CD4-positive, alpha-beta T cell treated with Interleukin-6 for 4 hours (primary cell): Measurements from ENCODE around the gene ROBO4.

Source experiments
- DNase-seq: peaks from one replicate; pipeline ENCODE4 v3.0.0-alpha.2; 2020; ENCODE audit warnings: mixed read lengths

ROBO4 gene

DNA sequence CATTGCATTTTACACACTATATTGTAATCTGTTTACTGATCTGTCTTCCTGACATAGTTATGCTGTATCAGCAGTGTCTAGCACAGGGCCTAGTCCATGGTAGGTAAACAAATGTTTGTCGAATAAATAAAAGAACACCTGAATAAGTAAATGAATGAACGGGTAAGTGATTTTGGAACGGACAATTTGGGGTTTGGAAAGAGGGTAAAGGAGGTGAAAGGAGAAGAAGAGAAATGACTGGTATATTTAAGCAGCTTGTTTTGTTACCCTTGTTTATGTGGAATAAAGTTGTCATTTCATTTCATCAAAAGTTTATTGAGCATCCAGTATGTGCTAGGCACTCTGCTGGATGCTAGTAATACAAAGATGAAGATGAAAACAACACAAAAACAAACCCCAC lies 21.3 kb upstream of the ROBO4 start, which contains the start of gene HEPN1:
HEPN1 (plus strand) TSS at position 301 of the 400 bp plus-strand sequence.
- no peak for DNase-seq

DNA sequence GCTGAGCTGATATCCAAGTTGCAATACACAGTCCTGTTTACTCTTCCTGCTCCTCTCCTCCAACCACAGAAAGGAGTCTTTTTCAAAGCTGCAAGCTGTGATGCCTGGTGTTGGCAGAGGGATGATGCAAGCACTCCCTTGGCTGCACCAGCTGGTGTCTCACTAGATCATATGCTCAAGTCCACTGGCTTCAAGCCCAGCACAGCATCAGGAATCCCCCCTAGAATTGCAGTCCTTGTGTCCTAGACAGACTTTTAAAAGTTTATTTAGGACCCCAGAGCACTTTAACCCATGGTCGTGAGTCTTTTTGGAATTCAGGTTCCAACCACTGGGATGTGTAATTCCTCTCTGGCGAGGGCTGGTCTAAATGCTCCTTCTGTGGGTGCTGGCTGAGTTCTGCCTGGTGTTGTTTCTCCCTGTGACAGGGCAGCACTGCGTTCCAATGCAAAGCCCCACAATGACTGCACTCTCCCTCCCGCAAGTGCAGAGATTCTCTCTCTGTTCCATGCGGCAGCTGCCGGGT lies 19.5 kb upstream of the ROBO4 start:
- no peak for DNase-seq

DNA sequence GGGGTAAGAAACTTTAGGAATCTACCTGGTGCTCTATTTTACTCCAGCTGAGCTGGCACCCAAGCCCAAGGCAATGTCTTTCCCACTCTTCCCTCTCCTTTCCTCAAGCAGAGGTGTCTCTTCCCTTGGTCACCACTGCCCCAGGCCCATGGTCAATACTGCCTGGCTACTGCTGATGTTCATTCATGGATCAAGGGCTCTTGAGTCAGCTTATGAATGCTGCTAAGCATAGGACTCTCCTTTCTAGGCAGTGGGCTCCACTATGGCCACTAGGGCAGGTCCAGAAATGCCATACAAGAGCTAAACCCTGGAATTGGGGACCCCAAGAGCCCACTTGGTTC lies 18.7 kb upstream of the ROBO4 start:
- DNase-seq: no peak

DNA sequence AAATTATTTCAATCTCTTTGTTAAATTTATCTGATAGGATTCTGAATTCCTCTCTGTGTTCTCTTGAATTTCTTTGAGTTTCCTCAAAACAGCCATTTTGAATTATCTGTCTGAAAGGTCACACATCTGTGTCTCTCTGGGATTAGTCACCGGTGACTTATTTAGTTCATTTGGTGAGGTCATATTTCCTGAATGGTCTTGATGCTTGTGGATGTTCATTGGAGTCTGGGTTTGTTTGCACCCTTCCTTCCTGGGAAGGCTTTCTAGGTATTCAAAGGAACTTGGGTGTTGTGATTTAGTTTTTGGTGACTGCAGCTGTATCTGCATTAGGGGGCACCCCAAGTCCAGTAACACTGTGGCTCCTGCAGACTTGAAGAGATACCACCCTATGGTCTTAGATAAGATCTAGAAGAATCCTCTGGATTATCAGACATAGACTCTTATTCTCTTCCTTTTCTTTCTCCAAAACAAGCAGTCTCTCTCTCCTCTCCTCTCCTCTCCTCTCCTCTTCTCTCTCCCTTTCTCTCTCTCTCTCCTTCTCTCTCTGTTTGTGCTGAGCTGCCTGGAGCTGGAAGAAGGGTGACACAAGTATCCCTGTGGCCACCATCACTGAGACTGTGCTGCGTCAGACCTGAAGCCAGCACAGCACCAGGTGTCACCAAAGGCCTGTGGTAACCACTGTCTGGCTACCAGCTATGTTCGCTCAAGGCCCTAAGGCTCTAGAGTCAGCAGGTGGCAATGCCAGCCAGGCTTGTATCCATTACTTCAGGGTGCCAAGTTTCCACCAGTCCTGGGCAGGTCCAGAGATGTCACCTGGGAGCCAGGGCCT lies 18.1 kb upstream of the ROBO4 start:
- DNase-seq: peak; percentile 24

DNA sequence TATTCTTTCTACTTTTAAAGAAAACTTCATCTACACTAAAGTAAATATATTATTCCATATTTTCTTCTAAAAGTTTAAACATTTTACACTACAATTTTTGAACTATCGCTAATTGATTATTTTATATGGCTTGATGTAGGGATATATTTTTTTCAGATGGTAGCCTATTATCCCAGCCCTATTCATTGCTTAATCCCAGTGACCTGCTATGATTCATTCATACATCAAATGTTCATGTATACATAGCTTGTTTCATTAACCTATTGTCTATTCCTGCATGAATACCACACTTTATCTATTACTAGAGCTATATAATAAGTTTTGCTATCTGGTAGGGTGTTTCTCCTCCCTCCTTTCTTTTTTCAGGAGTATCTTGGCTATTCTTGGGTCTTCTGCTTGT lies 5.0 kb upstream of the ROBO4 start:
- DNase-seq: no peak

GRCh38 chr11:124900464-124900863 lies 2.8 kb upstream of the ROBO4 start:
- no peak for DNase-seq

DNA sequence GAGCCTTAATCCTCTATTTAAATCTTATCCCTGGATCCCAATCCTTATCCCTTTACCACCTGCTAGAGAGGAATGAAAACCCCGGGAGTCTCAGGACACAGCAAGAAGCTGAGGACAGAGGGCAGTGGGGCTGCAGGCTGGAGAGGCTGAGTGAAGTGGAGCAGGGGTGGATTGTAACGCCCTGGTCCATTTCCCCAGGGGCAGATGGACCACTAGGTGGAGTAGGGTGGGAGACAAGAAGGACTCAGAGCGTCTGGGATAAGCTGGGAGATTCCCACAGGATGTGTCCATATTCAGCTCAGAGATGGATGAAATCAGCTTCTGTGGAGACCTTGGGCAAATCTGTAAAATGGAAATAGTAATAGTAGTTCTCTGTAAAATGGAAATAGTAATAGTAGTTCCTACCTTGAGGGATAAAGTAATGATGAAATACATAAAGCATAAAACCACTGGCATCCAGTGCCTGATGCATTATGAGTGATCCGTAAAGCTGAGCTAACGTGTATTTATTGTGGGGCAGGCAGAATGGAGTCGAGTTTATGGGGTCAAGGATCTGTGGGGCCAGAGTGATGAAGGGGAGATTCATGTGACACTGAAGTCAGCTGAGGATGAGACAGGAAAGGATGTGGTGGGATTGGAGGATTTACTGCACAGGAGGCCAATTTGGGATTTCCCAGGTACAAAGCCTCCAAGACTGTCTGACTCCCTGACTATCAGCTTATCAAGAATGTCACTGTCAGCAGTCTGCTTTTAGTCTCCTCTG lies 1.9 kb upstream of the ROBO4 start:
- DNase-seq: no peak

DNA sequence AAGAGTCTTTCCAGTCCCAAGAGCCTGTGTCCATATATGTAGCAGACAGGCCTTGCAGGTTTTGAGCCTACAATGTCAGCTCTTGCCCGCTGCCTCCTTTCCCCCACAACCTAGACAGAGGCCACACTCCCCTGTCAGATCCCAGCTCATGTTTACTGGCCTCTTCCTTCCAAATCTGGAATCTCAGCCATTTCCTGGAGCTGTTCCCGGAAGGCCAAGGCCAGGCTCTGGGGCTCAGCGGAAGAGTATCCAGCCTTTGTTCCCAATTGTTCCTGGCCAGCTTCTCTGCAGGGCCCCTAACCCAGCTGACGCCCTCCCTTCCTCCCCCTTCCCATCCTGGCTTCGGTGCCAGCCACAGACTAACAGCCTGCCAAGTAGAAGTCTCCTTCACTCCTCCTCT lies 1.0 kb upstream of the ROBO4 start:
- DNase-seq: no peak

- no peak for DNase-seq
These were observed 607 bp upstream of the ROBO4 start for GRCh38 chr11:124898263-124898680.

GRCh38 chr11:124896821-124897391 lies 759 bp downstream of the ROBO4 start:
- no peak for DNase-seq

- DNase-seq: no peak
These were observed 1.5 kb downstream of the ROBO4 start for GRCh38 chr11:124896071-124896750.

DNA sequence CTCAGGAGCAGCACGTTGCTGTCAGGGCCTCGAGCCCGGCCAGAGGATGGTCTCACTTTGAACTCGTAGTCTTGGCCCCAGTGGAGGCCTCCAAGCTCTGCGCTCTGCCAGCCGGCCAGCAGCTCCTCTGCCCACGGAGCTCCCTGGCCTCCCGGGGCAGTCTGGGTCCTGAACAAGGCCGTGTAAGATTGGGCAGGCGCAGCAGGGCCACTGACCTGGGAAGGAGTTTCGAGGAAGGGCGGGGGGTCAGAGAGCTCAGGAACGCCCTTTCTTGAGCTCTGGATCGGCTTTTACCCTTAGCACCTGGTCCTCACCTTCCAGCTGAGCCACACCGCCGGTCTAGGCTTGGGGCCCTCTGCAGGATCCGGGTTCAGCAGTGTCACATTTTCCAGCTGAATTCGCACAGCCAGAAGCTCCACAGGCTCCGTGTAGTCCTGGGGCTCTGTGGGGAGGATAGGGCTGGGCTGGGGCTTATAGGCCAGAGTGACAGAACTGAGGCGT lies 2.1 kb downstream of the ROBO4 start:
- DNase-seq: no peak

GRCh38 chr11:124894606-124895430 lies 2.8 kb downstream of the ROBO4 start:
- no peak for DNase-seq

DNA sequence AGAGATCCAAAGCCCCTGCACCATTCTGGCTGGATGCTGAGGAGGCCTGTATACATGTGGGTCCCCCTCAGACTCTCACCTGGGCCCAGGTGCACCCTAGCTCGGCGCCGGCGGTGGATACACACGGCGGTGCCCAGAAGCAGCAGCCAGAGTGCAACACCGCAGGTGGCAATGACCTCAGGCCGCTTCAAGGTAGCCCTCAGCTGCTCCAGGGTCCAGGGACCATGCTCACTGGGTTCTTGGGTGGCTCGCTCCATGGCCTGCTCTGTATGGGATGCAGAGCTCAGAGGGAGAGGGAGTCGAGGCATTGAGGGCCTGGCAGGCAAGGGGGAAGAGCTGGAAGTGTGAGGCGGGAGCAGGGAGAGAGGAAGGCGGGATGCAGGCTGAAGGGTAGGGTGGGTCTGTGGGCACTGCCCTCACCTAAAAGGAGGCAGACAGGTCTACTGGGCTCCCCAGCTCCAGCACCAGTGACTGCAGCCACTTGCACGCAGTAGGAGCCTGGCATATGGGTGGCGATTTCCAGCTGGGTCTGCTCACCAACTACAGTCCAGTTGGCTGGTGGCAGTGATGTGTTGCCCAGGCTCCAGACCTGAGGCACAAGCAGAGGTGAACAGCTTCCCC lies 3.8 kb downstream of the ROBO4 start:
- no peak for DNase-seq

DNA sequence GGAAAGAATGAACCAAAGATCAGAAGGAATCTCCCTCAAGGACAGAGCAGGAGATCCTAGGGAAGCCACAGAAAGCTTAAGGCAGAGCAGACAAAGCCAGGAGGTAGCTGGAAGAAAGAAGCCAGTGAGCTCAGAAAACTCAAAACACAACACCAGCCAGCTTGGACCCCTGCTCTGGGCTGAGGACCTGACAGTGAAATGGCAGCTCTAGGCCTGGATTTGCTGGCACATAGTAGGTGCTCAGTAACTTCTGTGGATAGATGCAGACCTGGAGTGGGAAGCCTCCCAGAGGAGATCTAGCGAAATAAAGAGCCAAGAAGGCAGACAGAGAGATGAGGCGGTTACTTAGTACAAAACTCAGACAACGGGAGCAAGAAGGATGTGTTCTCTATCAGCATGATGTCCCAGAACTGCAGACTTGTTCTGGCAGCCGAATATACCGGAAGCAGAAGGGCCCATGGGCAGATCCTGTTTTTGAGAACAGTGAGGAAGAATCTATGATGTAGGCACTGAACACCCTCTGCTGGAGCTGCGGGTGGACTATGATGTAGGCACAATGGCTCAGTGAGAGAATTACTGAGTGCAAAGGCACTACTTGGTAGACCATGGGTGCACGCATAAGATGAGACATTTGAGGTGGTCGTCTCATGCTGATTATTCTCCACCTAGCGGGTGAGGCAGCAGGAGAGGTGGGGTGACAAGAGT lies 4.8 kb downstream of the ROBO4 start:
- no peak for DNase-seq

DNA sequence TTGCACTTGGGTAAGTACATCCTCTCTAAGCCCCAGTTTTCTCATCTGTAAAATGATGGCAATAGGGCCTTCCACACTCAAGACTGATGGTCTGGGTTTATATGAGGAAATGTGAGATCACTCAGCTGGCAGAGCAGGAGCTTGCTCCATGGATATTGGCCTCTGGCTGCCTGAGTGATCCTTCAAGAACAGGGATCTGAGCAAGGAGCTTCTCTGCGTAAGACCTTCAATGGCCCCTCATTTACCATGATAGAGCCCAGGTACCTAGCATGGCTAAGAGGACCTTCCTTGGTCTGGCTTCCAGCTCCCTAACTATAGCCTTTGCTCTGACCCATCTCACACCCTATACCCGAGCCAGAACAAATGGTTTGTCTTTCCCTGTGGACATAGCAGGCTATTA lies 5.5 kb downstream of the ROBO4 start:
- DNase-seq: no peak

GRCh38 chr11:124891373-124891861 lies 6.2 kb downstream of the ROBO4 start:
- DNase-seq: no peak

DNA sequence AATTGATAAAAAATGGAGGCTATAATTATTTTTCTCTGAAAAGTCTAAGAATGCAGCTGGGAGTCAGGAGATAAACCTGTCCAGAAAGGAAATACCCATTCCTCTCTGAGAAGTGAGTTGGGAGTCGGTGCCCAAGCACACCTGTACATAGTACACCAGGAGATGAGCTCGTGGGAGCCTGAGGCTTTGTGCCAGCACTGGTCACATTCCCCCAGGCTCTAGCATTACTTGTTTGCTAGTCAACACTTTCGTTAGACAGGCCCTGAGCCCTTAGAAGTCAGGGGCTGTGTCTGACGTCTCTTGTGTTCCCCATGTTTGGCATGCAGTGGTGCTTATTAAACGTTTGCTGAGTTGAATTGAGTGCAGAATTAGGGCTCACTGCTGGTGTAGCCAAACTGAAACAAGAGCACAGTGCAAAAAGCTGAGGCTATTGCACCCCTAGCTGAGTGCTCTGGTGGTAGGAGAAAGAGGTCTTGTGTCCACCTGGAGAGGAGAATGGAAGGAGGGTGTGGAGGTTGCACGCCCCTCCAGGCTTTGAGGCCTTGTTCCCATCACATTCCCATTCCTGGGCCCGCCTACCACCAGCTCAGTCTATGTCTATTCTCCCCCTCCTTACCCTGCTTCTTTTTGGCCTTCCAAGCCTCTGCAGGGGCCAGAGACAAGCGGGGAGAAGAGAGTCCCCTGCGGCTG lies 6.8 kb downstream of the ROBO4 start:
- no peak for DNase-seq

DNA sequence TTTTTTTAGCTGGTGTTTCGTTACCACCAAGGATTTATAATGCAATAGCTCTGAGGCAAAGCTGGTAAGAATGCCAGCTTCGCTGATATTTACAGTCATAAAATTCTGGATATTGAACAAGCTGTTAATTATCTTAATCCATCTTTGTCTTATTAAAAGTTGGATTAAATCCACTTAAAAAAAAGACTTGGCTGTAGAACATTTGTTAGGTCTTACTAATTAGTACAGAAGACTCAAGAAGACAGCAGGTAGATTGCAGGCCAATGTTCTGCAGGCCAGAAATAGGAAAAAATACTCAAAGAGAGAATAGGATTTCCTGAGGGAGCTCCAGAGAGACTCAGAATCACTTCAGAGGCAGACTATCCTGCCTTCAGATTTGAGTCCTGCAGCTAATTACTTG lies 7.5 kb downstream of the ROBO4 start:
- no peak for DNase-seq
